ENCODE measurements around the gene EPHA7.

- TF ChIP-seq CTCF (conservative IDR thresholded peaks at IDR 0.05 in 1 of 2, IDR thresholded peaks at IDR 0.05 in 1 of 2; ENCODE audit: low read depth in 1 of 2, low read length in 2 of 2) (no peak), EZH2 (IDR thresholded peaks at IDR 0.05; ENCODE audit: low read length, missing control alignments) (no peak)
These were observed 66.8 kb downstream of the EPHA7 start for GRCh38 chr6:93352604-93353003.
